Suprapubic skin (tissue), 3 donors: ENCODE data around the gene MRPS30.

Source experiments
- EP300 ChIP-seq: sonication (generic); formaldehyde crosslinking; IDR thresholded peaks from one replicate; pipeline ENCODE4 v1.6.1; 2017; ENCODE audit warnings: antibody characterized with exemption
- TF ChIP-seq, protein P1 (sequence below), 2 donors: fragments of 200-600 bp in 1 of 2; fragments of 450-650 bp in 1 of 2; sonication (generic) in 1 of 2; IDR thresholded peaks; one replicate each; pipeline ENCODE4 v1.5.1; 2016 to 2019; ENCODE audit warnings: antibody characterized with exemption in 2 of 2, mild to moderate bottlenecking in 1 of 2, moderate library complexity in 1 of 2

DNA sequence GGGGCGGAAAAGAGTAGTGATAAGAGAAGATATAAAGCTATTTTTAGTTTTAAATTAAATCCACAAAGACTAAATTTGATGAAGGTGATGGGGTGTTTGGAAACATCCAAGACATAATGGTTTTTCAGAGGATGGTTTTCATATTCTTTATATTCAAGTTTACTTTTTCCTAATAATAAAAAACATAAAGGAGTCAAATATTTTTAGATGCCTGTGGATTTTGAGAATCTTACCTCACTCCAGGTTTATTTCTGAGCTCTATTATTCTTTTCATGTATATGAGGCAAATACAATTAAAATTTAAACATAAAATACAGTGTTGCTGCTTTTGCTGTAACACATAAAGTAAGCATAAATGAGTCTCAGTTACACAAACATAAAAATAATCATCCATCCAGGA, 22.2 kb downstream of the MRPS30 start:
- TF ChIP-seq, protein P1, sequence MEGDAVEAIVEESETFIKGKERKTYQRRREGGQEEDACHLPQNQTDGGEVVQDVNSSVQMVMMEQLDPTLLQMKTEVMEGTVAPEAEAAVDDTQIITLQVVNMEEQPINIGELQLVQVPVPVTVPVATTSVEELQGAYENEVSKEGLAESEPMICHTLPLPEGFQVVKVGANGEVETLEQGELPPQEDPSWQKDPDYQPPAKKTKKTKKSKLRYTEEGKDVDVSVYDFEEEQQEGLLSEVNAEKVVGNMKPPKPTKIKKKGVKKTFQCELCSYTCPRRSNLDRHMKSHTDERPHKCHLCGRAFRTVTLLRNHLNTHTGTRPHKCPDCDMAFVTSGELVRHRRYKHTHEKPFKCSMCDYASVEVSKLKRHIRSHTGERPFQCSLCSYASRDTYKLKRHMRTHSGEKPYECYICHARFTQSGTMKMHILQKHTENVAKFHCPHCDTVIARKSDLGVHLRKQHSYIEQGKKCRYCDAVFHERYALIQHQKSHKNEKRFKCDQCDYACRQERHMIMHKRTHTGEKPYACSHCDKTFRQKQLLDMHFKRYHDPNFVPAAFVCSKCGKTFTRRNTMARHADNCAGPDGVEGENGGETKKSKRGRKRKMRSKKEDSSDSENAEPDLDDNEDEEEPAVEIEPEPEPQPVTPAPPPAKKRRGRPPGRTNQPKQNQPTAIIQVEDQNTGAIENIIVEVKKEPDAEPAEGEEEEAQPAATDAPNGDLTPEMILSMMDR (IDR thresholded peaks at IDR 0.05): no peak
- TF ChIP-seq EP300: no peak
